NCI-H1694 (cell line): ENCODE results near the gene HS1BP3.

Source experiments
- DNase-seq: peaks from one replicate; lab custom pipeline; 2025; lab: John Stamatoyannopoulos, UW

The HS1BP3 gene

DNA sequence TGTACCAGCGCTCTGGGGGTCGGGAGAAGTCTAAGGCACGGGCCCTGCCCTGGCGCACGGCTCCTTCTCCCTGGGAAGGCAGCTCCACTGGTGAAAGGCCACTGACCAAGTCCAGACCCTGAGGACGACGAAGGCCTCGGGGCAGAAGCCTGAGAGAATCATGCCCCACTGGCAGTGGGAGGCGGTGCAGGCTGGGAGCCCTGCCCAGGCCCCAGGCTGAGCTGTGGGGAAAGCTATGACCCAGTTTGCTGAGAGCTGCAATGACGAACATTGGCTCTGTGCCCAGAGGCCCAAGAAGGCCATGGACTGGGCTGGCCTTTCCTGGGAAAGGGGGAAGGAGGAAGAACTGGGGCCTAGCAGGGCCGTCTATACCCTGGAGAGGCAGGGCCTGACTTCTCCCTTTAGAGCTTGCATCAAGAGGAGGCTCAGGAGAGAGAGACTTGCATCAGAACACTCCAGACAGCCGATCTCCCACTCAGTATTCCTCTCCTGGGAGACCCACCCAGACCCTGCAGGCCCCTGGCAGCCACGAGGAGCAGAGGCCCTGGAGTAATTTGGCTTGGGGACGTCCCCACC, 32.9 kb downstream of the HS1BP3 start:
- no peak for DNase-seq

DNA sequence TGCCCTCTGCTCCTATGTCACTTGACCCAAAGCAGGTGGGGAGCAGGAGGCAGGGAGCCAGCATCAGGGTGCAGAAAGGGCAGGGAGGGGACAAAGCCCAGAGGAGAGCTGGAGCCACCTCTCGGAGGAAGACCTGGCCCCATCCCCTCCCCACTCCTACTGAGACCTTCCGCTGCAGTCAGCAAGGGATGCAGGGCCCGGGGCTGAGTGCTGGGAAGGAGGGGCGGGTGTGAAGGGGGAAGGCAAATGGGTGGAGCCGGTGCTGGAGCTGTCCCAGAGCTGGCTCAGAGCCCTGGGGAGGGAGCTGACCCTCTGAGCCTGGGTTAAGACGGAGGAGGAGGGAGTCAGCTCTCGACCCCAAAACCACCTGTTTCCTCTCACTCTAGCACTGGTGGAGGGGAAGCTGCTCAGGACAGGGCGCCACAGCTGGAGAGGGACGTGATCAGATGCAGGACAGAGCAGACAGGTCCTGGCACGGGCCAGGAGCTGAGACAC, 33.8 kb downstream of the HS1BP3 start:
- no peak for DNase-seq

DNA sequence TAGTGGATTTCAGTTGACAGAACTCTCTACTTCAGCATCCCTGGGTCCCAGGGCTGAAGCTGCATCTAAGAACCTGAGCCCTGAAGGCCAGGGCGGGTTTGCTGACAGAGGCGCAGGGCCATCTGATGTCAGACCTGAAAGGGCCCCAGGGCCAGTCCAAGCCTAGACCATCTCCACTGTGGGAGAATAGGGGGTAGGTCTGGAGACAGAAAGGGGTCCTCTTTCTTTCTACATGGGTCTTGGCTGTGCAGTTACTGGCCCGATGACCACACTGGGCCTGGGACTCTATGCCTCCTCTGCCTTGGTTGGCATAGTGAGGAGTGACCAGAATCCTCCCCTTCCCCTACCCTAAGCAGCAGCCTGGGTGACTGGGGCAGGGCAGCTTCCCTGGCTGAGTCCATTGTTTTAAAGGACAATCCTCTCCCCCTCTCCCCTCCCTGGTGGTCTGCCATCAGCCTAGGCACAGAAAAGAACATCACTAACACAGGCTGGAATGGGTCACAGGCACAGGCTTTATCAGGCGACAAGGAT, 34.5 kb downstream of the HS1BP3 start:
- DNase-seq = no peak

DNA sequence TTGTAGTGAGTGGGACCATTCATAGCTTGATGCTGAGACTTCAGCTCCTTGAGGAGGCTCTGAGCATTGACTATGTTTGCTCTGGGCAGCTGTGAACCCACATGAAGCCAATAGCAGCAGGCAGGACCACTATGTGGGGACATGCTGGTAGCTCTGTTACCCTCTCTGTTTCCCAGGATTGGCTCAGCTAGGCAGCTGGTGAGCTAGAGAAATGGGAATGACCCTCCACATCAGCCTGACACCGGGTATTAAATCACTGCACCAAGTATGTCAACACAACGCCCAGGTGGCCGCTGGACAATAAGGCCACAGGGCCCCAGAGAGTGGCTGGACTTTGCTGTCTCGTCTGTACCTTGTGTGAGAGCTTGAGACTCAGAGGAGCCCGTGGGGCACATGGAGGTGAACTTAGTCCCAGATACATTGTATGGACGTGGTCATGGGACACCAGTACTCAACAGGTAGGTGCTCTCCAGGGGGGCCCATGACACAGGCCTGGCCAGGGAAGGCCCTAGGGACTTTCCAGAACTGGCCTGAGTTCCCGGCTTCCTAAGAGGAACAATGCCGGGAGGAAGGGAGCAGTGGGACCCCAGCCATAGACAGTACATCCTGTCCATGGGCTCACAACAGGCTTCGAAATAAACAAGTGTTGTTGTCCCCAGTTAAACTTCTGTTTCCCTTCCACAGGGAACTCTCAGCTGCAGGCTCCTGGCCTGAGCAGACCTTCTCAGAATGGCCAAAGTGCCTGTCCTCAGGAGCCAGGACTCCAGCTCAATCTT, 35.2 kb downstream of the HS1BP3 start:
- DNase-seq = no peak

DNA sequence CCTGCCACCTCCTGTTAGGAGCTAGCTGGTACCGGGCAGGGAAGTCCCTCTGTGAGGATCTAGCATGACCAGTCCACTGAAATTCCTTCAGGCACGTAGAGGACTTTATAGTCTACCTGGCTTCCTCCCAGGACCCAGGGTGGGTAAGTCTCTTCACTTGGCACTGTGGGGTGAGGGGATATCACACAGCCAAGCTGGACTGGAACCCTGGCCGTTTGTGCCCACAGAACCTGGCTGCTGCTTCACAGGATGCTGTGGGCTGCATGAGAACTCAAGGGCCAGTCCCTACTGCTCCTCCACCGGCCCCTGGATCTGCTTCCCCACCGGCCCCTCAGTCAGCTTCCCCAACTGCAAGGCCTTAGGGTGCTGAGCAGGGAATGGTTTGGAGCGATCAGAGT, 35.8 kb downstream of the HS1BP3 start:
- DNase-seq = no peak

DNA sequence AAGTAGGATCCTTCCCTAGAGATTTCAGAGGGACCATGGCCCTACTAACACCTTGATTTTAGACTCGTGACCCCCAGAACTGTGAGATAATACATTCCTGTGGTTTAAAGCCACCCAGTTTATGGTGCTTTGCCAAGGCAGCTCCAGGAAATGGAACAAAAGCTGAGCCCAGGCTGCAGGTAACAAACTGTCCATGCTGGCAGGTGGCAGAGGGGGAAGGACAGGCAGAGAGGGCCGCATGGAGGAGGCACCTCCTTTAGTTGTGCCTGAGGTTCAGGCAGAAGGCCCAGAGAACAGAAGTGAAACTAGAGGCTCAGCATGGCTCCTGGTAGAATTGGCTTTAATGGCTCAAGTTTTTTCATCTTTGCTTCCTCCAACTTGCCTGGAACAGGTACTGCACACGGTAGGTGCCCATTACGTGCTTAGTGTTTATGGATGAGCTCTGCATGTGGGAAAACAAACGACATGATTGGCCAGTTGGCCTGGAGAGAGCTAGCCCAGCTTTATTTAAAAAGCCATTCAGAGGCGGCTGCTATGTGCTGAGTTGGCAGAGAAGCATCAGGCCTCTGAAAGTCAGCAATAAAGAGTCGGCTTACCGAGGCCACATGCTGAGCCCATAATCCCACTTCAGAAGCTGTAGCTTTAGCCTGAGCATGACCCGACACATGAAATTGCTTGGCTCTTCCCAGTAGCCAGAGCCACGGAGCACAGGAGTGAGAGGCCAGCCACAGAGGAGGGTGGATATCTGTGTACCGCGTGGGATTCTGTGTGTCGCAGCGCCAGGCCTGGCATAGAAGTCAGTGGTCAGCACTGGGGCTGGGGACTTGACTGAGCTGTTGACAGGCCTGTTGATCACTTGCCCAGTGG, 36.5 kb downstream of the HS1BP3 start:
- DNase-seq = no peak

DNA sequence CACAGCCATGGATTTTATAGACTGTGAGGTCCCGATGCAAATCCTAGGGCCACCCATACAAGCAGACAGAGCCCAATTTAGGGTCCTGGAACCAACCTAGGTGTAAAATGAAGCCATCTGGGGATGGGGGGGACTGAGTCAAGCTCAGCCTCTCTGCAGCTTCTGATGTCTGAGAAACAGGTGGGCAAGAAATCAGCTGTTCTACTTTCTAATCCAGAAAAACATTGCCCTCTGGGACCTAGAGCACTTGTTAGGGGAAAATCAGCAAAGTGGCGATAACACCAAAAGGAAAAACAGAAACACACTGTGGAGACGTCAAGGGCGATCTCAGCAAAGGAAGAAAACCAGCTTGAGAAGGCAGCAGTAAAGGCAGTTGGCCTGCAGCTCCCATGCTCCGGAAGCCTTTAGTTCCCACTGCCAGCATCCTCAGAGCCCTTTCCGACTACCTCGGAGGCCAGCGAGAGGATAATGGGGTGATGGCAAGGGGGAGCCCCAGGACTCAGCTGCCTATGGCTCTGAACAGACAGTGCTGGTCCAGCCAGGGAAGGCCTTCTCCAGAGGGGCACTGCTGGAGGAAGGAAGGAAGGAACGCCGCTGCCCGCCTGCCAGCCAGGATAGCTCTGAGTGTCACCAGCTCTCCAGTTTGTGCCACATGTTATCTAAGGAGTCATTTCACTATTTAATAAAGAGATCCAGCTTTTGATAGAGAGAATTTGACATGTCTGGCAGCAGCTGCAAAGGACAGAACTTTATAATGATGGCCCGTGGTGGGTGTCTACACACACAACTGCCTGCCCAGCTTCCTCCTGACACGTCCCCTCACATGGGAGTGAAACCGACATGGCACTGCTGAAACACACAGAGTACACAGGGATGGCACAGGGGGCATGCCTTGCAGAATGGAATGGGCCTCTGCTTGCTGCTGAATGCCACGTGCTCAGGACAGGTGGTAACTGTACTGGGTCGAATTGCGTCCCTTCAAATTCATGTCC, 37.7 kb downstream of the HS1BP3 start:
- no peak for DNase-seq

DNA sequence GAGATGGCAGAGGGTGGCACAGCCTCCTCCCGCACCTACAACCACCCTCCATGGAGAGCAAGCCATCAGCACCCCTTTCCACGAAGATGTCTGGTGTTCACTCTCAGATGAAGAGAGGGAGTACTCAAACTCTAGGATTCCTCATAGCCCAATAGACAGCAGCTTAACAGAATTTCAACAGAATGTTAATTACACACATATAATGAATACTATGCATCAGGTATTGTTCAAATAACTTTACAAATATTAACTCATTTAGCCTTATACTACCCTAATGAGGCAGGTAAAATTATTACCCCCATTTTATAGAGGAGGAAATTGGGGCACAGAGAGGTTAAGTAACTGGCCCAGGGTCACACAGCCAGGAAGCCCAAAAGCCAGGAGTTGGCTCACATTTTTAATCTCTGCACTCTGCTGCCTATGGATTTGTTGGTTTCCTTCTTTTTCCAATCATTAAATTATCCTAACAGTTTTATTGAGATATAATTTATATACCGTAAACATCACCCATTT, 39.0 kb downstream of the HS1BP3 start:
- no peak for DNase-seq

DNA sequence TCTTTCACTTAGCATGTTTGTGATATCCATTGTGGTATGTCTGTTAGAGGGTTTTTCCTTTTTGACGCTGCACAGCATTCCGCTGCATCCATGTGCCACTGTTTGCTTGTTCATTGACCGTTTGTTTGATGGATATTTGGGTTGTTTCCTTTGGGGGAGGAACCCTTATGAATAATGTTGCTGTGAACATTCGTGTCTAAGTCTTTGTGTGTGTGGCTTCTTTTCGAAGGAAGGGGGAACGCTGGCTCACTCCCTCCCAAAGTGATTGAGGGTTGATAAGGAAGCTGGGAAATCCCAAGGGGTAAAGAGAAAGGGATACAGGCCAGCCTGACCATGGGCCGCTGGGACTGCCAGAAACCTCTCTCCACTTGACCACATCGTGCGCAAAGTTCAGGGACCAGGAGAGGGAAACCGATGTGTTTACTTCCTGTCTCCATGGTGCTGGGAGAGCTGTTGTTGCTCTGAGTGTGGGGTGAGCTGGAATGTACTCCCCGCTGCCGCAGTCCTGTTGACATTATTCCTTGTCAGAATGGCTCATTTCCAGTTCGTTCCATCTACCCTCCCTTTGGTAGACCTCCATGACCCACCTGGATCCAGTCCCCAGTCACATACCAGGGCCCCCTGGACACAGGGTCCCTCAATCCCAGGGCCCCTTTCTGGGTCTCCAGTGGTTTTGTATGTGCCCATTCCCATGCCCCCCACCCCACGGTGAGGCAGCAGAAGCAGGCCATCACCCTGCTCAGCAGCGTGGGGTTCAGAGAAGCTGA, 39.6 kb downstream of the HS1BP3 start:
- no peak for DNase-seq

DNA sequence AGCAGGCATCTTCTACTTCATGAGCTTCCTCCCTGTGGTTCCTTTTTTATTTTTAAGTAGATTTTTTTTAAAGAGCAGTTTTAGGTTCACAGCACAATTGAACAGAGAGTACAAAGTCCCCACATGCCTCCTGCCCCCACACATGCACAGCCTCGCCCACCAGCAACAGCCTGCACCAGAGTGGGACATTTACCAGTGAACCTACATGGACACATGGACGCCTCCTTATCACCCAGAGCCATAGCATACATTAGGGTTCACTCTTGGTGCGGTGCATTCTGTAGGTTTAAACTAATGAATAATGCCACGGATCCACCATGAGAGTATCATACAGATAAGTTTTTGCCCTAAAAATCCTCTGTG, 40.9 kb downstream of the HS1BP3 start:
- no peak for DNase-seq

DNA sequence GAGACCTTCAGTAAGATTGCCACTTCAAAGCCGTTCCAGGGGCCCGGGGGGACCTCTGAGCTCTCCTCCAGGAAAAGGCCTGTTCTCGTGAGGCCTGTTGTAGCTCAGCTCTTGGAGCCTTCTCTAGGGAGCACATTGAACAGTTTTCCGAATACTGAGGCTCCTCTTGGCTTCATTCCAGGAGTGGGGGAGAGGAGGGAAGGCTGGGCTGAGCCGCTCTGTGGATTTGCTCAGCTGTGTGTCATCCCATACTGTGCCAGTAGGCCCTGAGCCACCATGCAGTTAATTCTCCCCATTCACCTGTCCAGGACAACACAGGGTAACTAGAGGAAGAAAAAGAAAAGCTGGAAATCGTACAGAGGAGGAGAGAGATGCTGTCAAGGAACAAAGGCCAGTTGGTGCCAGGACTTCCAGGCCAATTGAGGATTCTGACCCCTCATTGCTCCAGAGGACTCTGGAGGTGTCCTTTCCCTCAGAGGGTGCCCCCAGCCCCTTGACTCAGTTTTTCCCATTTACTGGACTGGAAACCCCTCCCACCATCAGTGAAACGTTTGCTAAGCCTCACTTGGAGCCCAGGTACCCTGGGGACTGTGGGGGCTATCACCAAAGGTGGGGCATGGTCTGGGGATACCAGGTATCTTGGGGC, 41.4 kb downstream of the HS1BP3 start:
- DNase-seq = peak; percentile 57

DNA sequence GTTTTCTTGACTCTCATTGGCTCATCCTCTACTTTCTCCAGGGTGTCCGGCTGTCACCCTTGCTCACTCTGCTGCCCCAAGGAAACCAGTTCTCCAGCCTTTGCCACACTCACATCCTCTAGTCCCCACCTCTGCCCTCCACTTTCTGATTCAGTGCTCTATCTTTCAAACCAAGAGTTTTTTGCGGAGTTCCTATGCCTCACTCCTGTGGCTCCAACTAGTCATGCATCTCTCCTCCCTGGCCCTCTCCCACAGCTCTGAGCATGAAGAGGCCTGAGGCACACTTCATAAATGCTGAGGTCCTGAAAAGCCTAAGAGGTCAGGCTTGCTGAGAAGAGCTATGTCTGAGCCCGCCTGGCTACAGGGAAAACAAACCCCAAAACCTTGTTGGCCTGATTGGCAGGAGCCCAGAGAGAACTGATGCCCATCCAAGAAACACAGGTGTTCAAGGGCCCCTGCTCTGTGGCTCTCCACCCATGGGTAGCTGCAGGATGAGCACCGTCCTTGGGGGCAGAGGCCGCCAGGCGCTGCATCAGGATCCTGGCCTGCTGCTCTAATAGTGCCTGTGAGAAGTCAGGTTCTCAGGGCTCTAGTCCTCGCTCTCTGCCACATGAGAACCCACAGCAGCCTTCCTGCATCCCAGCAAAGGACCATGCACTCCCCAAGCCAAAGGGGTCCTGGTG, 42.1 kb downstream of the HS1BP3 start:
- no peak for DNase-seq

DNA sequence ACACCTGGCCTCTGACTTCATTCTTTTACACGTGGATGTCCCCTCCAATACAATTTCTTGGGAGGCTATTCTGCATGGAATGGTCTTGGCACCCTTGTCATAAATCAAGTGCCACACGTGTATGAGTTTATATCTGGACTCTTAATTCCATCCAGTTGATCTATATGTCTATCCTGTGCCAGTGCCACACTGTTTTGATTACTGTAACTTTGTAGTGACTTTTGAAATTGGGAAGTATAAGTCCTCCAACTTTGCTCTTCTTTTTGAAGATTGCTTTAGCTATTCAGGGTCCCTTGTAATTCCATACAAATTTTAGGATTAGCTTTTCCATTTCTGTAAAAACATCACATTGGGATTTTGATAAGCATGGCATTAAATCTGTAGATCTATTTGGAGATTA, 43.5 kb downstream of the HS1BP3 start:
- no peak for DNase-seq

DNA sequence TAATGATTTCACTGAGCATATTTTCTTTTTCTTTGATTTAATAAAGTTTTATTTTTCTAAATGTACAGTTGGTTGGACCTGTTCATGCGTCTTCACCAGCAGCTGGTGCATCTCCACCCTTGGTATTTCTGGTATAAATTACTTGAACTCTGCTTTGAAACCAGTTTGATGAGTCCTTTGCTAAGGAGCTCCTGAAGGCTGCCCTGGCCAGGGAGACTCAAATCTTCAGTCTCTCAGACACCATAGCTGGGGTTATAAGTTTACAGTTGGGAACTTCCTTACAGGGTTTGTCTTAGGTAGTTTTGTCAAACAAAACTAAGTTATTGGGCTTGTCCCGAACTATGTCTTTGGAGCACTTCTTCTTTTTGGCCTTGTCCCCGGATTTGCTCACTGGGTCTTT, 44.7 kb downstream of the HS1BP3 start:
- no peak for DNase-seq

DNA sequence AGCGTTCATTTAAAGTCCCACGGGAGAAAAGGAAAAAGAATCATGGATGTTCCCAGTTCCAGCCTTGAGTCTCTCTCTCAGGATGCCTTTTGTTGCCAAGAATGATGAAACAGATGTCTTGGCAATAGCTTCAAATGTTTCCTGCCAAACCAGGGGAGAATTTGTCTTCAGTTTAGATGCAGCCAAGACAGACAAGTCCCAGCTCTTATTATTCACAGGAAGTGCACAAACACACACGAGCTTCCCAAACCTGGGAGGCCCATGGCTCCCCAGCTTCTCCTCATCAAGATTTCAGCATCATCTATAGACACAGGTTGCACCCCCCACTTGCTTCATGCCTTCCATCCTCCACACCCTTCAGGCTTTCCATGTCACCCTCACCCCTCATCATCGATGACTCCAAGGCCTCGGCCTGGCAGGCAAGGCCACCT, 45.9 kb downstream of the HS1BP3 start:
- no peak for DNase-seq

DNA sequence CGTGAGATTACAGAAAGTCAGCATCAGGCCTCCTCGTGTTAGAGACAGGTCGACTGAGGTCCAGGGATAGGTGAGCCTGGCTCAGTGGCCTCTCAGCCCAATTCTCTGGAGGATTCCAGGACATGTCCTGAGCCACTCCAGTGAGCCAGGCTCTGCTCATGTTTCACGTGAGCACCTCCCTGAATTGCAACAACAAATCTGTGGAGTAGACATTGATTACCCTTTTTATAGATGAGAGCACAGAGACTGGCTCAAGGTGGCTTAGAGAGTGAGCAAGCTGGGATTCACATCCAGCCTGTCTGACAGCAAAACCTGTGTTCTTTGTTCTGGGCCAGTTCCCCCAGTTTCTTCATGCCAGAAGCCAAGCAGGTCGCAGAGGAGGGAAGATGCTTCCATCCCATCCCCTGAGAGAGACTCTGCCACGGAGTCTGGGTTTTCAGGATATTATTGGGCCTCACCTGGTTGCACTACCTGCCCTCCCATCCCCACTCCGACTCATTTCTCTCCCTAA, 46.4 kb downstream of the HS1BP3 start:
- DNase-seq = no peak

DNA sequence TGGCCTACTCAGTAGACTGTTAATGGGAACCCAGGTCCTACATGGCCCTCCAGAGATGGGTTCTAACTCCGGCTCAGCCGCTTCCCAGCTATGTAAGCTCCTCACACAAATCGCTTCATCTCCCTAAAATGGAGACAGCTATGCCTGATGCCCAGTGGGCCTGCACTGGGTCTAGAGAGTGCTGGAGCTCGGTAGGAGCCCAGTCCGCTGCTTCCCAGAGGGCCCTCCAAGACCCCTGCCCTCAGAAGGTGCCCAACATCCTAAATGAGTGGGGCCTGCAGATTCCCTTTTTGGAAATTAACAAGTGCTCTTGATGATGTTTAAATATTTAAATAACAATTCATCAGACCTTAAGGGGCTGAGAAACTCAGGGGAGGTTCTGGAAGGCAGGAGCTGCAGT, 47.1 kb downstream of the HS1BP3 start:
- no peak for DNase-seq

DNA sequence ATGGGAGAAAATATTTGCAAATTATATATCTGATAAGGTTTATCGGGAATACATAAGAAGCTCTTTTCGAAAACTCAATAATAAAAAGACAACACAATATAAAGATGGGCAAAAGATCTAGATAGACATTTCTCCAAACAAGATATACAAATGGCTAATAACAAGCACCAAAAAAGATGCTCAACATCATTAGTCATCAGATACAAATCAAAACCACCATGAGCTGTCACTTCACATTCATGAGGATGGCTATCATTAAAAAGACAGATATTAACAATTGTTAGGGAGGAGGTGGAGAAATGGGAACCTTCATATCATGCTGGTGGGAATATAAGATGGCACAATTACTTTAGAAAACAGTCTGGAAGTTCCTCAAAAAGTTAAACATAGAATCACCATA, 48.1 kb downstream of the HS1BP3 start:
- no peak for DNase-seq

DNA sequence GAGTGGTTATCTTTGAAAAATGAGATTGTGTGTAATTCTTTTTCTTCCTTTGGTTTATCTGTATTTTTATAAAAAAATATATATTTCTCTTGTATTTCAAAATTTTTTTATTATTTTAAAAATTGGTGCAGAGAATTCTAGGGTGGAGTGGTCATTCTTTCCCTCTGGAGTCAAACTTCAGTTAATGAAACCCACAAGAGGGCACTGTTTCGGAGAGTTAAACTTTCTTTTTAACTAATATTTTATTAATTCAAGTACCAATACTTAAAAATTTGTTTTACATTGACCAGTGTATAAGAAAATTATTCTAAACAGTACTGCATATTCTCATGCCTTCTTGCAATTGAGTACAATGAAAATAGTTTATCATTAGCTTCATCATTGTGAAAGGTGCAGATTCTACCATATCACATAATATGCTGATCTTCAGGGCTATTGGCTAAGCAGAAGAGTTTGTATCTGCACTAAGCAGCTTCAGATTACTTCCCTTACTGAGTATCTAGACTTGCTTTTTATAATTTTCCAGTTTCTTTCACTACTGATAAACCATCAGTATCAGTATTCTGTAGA, 50.1 kb downstream of the HS1BP3 start:
- no peak for DNase-seq
